BLaER1 (cell line): ENCODE results near the gene OR1G1.
A peak's percentile ranks its signal among the peaks of the same experiment; 100 is the strongest.
"Not testable (repeated sequence)": the region's sequence is repeated elsewhere in the genome, so short reads cannot be mapped to it uniquely, and the experiment has no call there.

Source experiments
- H3K27ac ChIP-seq: shearing (Covaris generic); formaldehyde crosslinking; 2 replicates; pipeline ENCODE4 v1.8.1; 2022
- H3K27me3 ChIP-seq: shearing (Covaris generic); formaldehyde crosslinking; 2 replicates; pipeline ENCODE4 v1.8.1; 2022
- H3K36me3 ChIP-seq: shearing (Covaris generic); formaldehyde crosslinking; 2 replicates; pipeline ENCODE4 v1.8.1; 2022
- H3K4me1 ChIP-seq: shearing (Covaris generic); formaldehyde crosslinking; 2 replicates; pipeline ENCODE4 v1.8.1; 2022
- H3K4me2 ChIP-seq: shearing (Covaris generic); formaldehyde crosslinking; 2 replicates; pipeline ENCODE4 v1.8.1; 2022
- H3K4me3 ChIP-seq: shearing (Covaris generic); formaldehyde crosslinking; 2 replicates; pipeline ENCODE4 v1.8.1; 2022
- H3K9ac ChIP-seq: shearing (Covaris generic); formaldehyde crosslinking; 2 replicates; pipeline ENCODE4 v1.8.1; 2022
- H3K9me3 ChIP-seq: shearing (Covaris generic); formaldehyde crosslinking; 2 replicates; pipeline ENCODE4 v1.8.1; 2022
- H4K20me1 ChIP-seq: shearing (Covaris generic); formaldehyde crosslinking; 2 replicates; pipeline ENCODE4 v1.8.1; 2022
- Cebpa-rat ChIP-seq: shearing (Covaris generic); IDR thresholded peaks from 2 replicates; pipeline ENCODE4 v1.8.1; 2022

OR1G1 gene

DNA sequence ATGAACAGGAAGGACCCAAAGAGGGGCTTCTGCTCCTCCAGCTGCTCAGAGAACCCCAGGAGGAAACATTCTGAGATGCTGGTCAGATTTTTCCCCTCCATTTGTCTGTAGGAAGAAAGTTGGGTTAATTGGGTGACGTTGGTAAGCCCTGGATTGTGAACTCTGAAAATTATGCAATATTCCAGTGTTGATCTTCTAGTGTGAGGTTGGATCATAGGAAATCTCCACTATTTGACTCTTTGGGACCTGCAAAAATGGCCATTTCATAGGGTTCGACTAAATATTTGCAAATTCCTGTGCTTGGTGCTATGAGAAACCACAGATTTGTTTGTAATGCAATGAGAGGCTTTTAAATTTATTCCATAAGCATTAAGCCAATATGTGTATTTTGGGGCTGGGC lies at the start of gene OR1G1:
OR1G1 (minus strand) TSS at position 101 of the 400 bp plus-strand sequence; CDS start at position 101, 0 bp downstream.
- no peaks in the 10 kb centered on the region for H3K9me3 ChIP-seq
- no peaks in the 10 kb centered on the region for H3K36me3 ChIP-seq
- no peak within 1 kb of the TSS for H3K4me3 ChIP-seq
- no peak within 1 kb of the TSS for H3K4me2 ChIP-seq
- no peaks in the 10 kb centered on the region for H4K20me1 ChIP-seq
- no peak for TF ChIP-seq Cebpa-rat
- H3K9ac ChIP-seq, result no peak within 1 kb of the TSS
- H3K27ac ChIP-seq, result no peak within 1 kb of the TSS
- H3K27me3 ChIP-seq, result no peaks in the 10 kb centered on the region
- H3K4me1 ChIP-seq, result no peaks in the 10 kb centered on the region

DNA sequence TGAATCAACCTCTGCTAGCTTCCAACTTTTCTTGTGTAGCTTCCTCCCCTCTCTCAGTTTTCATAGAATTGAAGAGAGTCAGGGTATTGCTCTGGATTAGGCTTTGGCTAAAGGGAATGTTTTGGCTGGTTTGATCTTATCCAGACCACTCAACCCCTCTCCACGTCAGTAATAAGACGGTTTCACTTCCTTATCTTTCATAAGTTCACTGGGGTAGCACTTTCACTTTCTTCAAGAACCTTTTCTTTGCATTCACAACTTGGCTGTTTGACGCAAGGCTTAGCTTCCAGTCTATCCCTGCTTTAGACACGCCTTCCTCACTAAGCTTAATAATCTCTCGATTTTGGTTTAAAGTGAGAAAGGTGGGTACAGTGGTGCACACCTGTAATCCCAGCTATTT lies 40.2 kb upstream of the OR1G1 start:
- no peaks in the 10 kb centered on the region for H3K27me3 ChIP-seq
- peak overlapping the region; percentile 41 for H3K4me2 ChIP-seq
- no peak for TF ChIP-seq Cebpa-rat
- H3K4me1 ChIP-seq, result peaks cover 9% of the 10 kb centered on the region
- peaks cover 6% of the 10 kb centered on the region; the same call in 1 of the 2 replicates for H3K36me3 ChIP-seq
- H3K9me3 ChIP-seq, result peaks cover 25% of the 10 kb centered on the region
- H3K27ac ChIP-seq, result 0 out of 2 replicates have a peak overlapping the region, but pooled peaks have one; percentile 12
- no peak overlapping the region for H3K4me3 ChIP-seq
- H3K9ac ChIP-seq, result no peak overlapping the region
- no peaks in the 10 kb centered on the region for H4K20me1 ChIP-seq

- no peaks in the 10 kb centered on the region for H3K4me1 ChIP-seq
- H3K4me2 ChIP-seq, result no peak overlapping the region
- H3K27me3 ChIP-seq, result no peaks in the 10 kb centered on the region
- H3K4me3 ChIP-seq, result no peak overlapping the region
- no peaks in the 10 kb centered on the region for H4K20me1 ChIP-seq
- no peak for TF ChIP-seq Cebpa-rat
- no peaks in the 10 kb centered on the region for H3K36me3 ChIP-seq
- no peak overlapping the region for H3K9ac ChIP-seq
- no peak overlapping the region for H3K27ac ChIP-seq
- H3K9me3 ChIP-seq, result no peaks in the 10 kb centered on the region
Measured at GRCh38 chr17:3157218-3157617, 29.9 kb upstream of the OR1G1 start.

DNA sequence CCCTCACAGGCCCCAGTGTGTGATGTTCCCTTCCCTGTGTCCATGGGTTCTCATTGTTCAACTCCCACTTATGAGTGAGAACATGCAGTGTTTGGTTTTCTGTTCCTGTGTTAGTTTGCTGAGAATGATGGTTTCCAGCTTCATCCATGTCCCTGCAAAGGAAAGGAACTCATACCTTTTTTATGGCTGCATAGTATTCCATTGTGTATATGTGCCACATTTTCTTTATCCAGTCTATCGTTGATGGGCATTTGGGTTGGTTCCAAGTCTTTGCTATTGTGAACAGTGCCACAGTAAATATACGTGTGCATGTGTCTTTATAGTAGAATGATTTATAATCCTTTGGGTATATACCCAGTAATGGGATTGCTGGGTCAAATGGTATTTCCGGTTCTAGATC lies 10.1 kb upstream of the OR1G1 start:
- not testable (repeated sequence) for H3K36me3 ChIP-seq, H3K27me3 ChIP-seq, H3K9ac ChIP-seq, H3K4me3 ChIP-seq, H3K27ac ChIP-seq, H3K9me3 ChIP-seq, H4K20me1 ChIP-seq, H3K4me2 ChIP-seq, H3K4me1 ChIP-seq

DNA sequence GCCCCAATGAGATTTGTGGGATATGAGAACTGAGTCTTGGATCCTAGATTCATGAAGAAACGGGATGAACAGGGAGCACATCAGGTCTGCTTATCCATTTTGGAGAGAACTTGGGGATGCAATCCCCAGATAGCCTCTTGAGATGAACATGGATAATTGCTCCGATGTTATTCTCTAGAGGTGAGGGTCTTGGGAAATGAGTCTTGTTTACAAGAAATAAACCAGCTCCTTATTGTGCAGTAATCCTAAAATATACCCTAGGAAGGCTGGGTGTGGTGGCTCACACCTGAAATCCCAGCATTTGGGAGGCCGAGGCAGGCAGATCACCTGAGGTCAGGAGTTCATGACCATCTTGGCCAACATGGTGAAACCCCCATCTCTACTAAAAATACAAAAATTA lies 23.0 kb downstream of the OR1G1 start, which contains the start of gene OR1D2:
OR1D2 (minus strand) TSS at position 101 of the 400 bp plus-strand sequence. CDS start 11,426 bp downstream, outside the sequence.
- no peak for TF ChIP-seq Cebpa-rat
- Histone ChIP-seq H3K27me3 (no peaks in the 10 kb centered on the region), H3K9ac (no peak within 1 kb of the TSS), H3K4me3 (no peak within 1 kb of the TSS), H3K4me1 (no peaks in the 10 kb centered on the region), H3K36me3 (no peaks in the 10 kb centered on the region), H3K27ac (no peak within 1 kb of the TSS), H4K20me1 (no peaks in the 10 kb centered on the region), H3K4me2 (no peak within 1 kb of the TSS), H3K9me3 (peaks cover 24% of the 10 kb centered on the region)
